Measurements from ENCODE around the gene LONRF3.

LONRF3 gene

GRCh38 chrX:119030990-119031389 is 56.6 kb downstream of the LONRF3 start:
- no peak for DNase-seq (ENCODE audit: low read depth in 2 of 3, low spot score in 2 of 3)

GRCh38 chrX:119036107-119037029 is 62.0 kb downstream of the LONRF3 start:
- no peak for DNase-seq (ENCODE audit: low read depth in 2 of 3, low spot score in 2 of 3)

GRCh38 chrX:119040432-119040831 is 66.0 kb downstream of the LONRF3 start:
- no peak for DNase-seq (ENCODE audit: low read depth in 2 of 3, low spot score in 2 of 3)

GRCh38 chrX:119041175-119041574 is 66.8 kb downstream of the LONRF3 start:
- DNase-seq (ENCODE audit: low read depth in 2 of 3, low spot score in 2 of 3), result no peak

- no peak for DNase-seq (ENCODE audit: low read depth in 2 of 3, low spot score in 2 of 3)
These were observed 67.6 kb downstream of the LONRF3 start for GRCh38 chrX:119042040-119042439.

- DNase-seq (ENCODE audit: low read depth in 2 of 3, low spot score in 2 of 3), result no peak
These were observed 68.6 kb downstream of the LONRF3 start for GRCh38 chrX:119042996-119043395.

GRCh38 chrX:119045884-119046283 is 71.5 kb downstream of the LONRF3 start:
- DNase-seq (ENCODE audit: low read depth in 2 of 3, low spot score in 2 of 3), result no peak

GRCh38 chrX:119055687-119056086 is 81.3 kb downstream of the LONRF3 start:
- DNase-seq (ENCODE audit: low read depth in 2 of 3, low spot score in 2 of 3), result no peak

- DNase-seq (ENCODE audit: low read depth in 2 of 3, low spot score in 2 of 3), result no peak
These were observed 88.4 kb downstream of the LONRF3 start for GRCh38 chrX:119062750-119063374.

GRCh38 chrX:119063428-119063827 is 89.0 kb downstream of the LONRF3 start:
- no peak for DNase-seq (ENCODE audit: low read depth in 2 of 3, low spot score in 2 of 3)

GRCh38 chrX:119067023-119067739 is 92.8 kb downstream of the LONRF3 start:
- DNase-seq (ENCODE audit: low read depth in 2 of 3, low spot score in 2 of 3), result no peak
